Naive thymus-derived CD8-positive, alpha-beta T cell (primary cell): ENCODE measurements around the gene BMP8A. TPM values are rescaled to one million over a fixed set of nuclear protein-coding genes. Genes with fewer than 3 reads are reported as not detected.
A peak's percentile ranks its signal among the peaks of the same experiment; 100 is the strongest.
"Not testable (repeated sequence)": the region's sequence is repeated elsewhere in the genome, so short reads cannot be mapped to it uniquely, and the experiment has no call there.

Experiments used
- ATAC-seq, 2 donors: fragments of 150-1000 bp; cut with Tn5 transposase in 1 of 2; sonication (Bioruptor Pico), chemical (Tn5 transposase) in 1 of 2; 1 replicate in 1 of 2; 2 replicates in 1 of 2; pipeline ENCODE4 v1.10.0; 2021; ENCODE audit warnings: mild to moderate bottlenecking in 2 of 2, moderate library complexity in 2 of 2
- POLR2A ChIA-PET: fragments of 350-600 bp; sonication (Branson Sonifier 250); formaldehyde crosslinking; loops from one replicate; lab custom pipeline; 2021; ENCODE audit warnings: antibody characterized with exemption; lab: Charles Lee
- DNase-seq, 10 donors: peaks; one replicate each; pipeline versions ENCODE4 v3.0.0 to v3.0.0-alpha.2; 2020 to 2022
- H3K27ac Mint-ChIP-seq, 10 donors: one replicate each; pipeline ENCODE4 v1.8.0; 2020 to 2022; ENCODE audit warnings: mild to moderate bottlenecking in 10 of 10, mixed read lengths in 10 of 10, moderate library complexity in 4 of 10, inconsistent platforms in 1 of 10
- H3K27me3 Mint-ChIP-seq, 5 donors: one replicate each; pipeline ENCODE4 v1.8.0; 2021 to 2022; ENCODE audit warnings: mixed read lengths in 5 of 5
- H3K36me3 Mint-ChIP-seq, 3 donors: one replicate each; pipeline ENCODE4 v1.8.0; 2020 to 2022; ENCODE audit warnings: mixed read lengths in 3 of 3, mild to moderate bottlenecking in 2 of 3, inconsistent platforms in 1 of 3
- H3K4me1 Mint-ChIP-seq, 4 donors: one replicate each; pipeline ENCODE4 v1.8.0; 2021 to 2022; ENCODE audit warnings: mixed read lengths in 4 of 4
- H3K4me3 Mint-ChIP-seq, 10 donors: one replicate each; pipeline ENCODE4 v1.8.0; 2020 to 2022; ENCODE audit warnings: mild to moderate bottlenecking in 10 of 10, mixed read lengths in 10 of 10, moderate library complexity in 6 of 10, inconsistent platforms in 1 of 10
- H3K9me3 Mint-ChIP-seq, 9 donors: one replicate each; pipeline ENCODE4 v1.8.0; 2020 to 2022; ENCODE audit warnings: mixed read lengths in 9 of 9, mild to moderate bottlenecking in 3 of 9, inconsistent platforms in 1 of 9, moderate library complexity in 1 of 9
- polyA plus RNA-seq, 3 donors: library from polyadenylated mRNA; unstranded; fragments of 300-500 nt; fragmentation: Illumina TruSeq; gene quantifications; one replicate each; pipeline ENCODE4 v1.2.3, GENCODE V29; 2021
- total RNA-seq, 8 experiments: library from RNA in 2 of 8; stranded (reverse) in 2 of 8; gene quantifications; one replicate each; pipeline ENCODE4 v1.2.3 and lab custom pipeline; 2021 to 2026

BMP8A gene
- total and polyA plus RNA-seq, 5 experiments from 2014 or later, result not detected

DNA sequence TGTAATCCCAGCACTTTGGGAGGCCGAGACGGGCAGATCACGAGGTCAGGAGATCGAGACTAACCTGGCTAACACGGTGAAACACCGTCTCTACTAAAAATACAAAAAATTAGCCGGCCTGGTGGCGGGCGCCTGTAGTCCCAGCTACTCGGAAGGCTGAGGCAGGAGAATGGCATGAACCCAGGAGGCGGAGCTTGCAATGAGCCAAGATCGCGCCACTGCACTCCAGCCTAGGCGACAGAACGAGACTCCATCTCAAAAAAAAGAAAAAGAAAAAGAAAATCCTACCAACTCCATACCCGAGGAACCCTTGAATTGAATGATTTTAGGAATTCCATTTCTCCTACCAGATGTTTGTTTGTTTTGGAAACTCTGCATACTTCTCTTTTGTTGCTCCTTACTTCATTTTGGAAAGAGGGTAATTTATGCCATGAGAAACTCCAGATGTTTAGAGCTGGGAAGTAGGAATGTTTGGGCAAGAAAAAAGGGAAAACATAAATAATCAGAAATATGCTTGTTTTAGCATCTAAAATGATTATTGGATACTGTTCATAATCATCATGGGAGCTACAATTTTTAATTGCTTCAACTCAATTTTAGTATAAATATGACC lies 24.2 kb upstream of the BMP8A start:
- Mint-ChIP-seq H3K27ac (peak overlapping the region in 2 of 10 donors; percentile 41 to 66), H3K36me3 (peaks cover under 1 to 95% (median 16%) of the 10 kb centered on the region in 3 donors)
- DNase-seq, H3K9me3 Mint-ChIP-seq, H3K4me1 Mint-ChIP-seq, H3K4me3 Mint-ChIP-seq, H3K27me3 Mint-ChIP-seq, ATAC-seq: not testable (repeated sequence)
- POLR2A ChIA-PET, result interaction anchor here (0.7 kb wide), 1 partner anchor 22 kb away, joined by 4 read pairs; no protein-coding TSS in a partner anchor

DNA sequence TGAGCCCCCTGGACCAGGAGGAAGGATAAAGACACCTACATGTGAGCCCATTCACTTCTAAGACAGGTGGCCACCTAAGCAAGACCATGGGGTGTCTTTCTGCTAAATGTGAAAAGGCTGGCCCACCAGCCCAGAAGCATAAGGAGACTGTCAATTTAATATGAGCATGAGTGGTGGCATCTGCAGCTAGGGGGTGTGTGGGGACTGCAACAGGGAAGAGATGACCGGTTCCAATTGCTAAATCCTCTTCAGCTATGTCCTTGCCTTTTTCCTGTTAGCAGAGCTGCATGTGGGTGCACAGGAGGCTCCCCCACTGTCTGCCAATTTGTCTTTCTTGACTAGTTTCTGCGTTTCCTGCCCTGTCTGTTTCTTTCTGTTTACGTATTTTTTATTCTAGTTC lies 22.3 kb upstream of the BMP8A start:
- Mint-ChIP-seq H3K27me3 (no peaks in the 10 kb centered on the region), H3K27ac (peak overlapping the region in 4 of 10 donors; percentile 8 to 66 (median 40)), H3K36me3 (peaks cover 0 to 93% (median 14%) of the 10 kb centered on the region in 3 donors), H3K4me1 (peaks cover 0 to 5% (median 3%) of the 10 kb centered on the region in 4 donors), H3K4me3 (no peak overlapping the region), H3K9me3 (no peaks in the 10 kb centered on the region)
- POLR2A ChIA-PET, result no interaction called here
- DNase-seq (no peak), ATAC-seq (no peak)

- no peaks in the 10 kb centered on the region for H3K9me3 Mint-ChIP-seq
- H3K27me3 Mint-ChIP-seq, result no peaks in the 10 kb centered on the region
- ATAC-seq, result no peak
- H3K4me1 Mint-ChIP-seq, result peaks cover 0 to 5% (median 3%) of the 10 kb centered on the region in 4 donors
- peak overlapping the region in 2 of 10 donors; percentile 37 to 61 for H3K27ac Mint-ChIP-seq
- no peak for DNase-seq
- no peak overlapping the region for H3K4me3 Mint-ChIP-seq
- POLR2A ChIA-PET, result interaction anchor here (0.7 kb wide), 1 partner anchor 206 kb away, joined by 3 read pairs; no protein-coding TSS in a partner anchor
- H3K36me3 Mint-ChIP-seq, result peaks cover 0 to 91% (median 14%) of the 10 kb centered on the region in 3 donors
Observed at GRCh38 chr1:39470040-39470439, 21.4 kb upstream of the BMP8A start.

- no peak overlapping the region for H3K4me3 Mint-ChIP-seq
- DNase-seq (no peak), ATAC-seq (no peak)
- no peaks in the 10 kb centered on the region for H3K9me3 Mint-ChIP-seq
- peaks cover 0 to 3% (median 0%) of the 10 kb centered on the region in 4 donors for H3K4me1 Mint-ChIP-seq
- H3K27me3 Mint-ChIP-seq, result no peaks in the 10 kb centered on the region
- H3K27ac Mint-ChIP-seq, result no peak overlapping the region
- H3K36me3 Mint-ChIP-seq, result peaks cover 0 to 87% (median 18%) of the 10 kb centered on the region in 3 donors
- POLR2A ChIA-PET, result no interaction called here
Observed at GRCh38 chr1:39472826-39473225, 18.6 kb upstream of the BMP8A start.

DNA sequence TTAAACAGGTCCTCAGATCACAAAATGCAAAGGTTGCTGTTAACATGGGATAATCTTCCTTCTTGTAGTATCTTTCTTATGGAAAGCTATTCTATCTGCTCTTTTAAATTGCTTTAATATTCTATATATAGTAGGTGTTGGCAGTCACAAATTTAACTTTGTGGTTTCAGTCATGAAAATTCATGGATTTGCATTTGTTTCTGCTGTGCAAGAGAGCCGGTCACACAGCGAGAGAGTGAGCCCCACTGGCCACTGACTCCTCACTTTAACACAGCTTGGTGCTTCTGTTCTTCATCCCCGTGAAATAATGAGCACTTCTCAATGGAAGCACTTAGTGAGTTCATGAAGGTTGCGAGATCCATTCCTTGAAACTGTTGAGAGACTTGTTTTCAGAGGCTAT lies 18.1 kb upstream of the BMP8A start:
- H3K9me3 Mint-ChIP-seq, result no peaks in the 10 kb centered on the region
- H3K4me3 Mint-ChIP-seq, result no peak overlapping the region
- H3K27me3 Mint-ChIP-seq, result no peaks in the 10 kb centered on the region
- POLR2A ChIA-PET, result no interaction called here
- DNase-seq, result no peak
- H3K27ac Mint-ChIP-seq, result peak overlapping the region in 1 of 10 donors; percentile 19
- no peak for ATAC-seq
- H3K36me3 Mint-ChIP-seq, result peaks cover 0 to 87% (median 18%) of the 10 kb centered on the region in 3 donors
- H3K4me1 Mint-ChIP-seq, result peaks cover 0 to 3% (median 0%) of the 10 kb centered on the region in 4 donors

GRCh38 chr1:39474810-39475209 lies 16.6 kb upstream of the BMP8A start:
- DNase-seq (no peak), ATAC-seq (no peak)
- H3K4me3 Mint-ChIP-seq, result no peak overlapping the region
- no peaks in the 10 kb centered on the region for H3K27me3 Mint-ChIP-seq
- POLR2A ChIA-PET, result interaction anchor here (1.3 kb wide), 1 partner anchor 22 kb away, joined by 6 read pairs; no protein-coding TSS in a partner anchor
- H3K27ac Mint-ChIP-seq, result peak overlapping the region in 1 of 10 donors; percentile 23
- H3K4me1 Mint-ChIP-seq, result no peaks in the 10 kb centered on the region
- no peaks in the 10 kb centered on the region for H3K9me3 Mint-ChIP-seq
- H3K36me3 Mint-ChIP-seq, result peaks cover 0 to 85% (median 17%) of the 10 kb centered on the region in 3 donors

- ATAC-seq, DNase-seq, H3K9me3 Mint-ChIP-seq, H3K27me3 Mint-ChIP-seq, H3K4me3 Mint-ChIP-seq, H3K4me1 Mint-ChIP-seq: not testable (repeated sequence)
- Mint-ChIP-seq H3K36me3 (peaks cover 0 to 86% (median 19%) of the 10 kb centered on the region in 3 donors), H3K27ac (peak overlapping the region in 3 of 10 donors; percentile 23 to 73 (median 58))
- POLR2A ChIA-PET, result interaction anchor here (1.3 kb wide), 1 partner anchor 22 kb away, joined by 6 read pairs; no protein-coding TSS in a partner anchor
Observed at GRCh38 chr1:39475551-39475950, 15.9 kb upstream of the BMP8A start.

DNA sequence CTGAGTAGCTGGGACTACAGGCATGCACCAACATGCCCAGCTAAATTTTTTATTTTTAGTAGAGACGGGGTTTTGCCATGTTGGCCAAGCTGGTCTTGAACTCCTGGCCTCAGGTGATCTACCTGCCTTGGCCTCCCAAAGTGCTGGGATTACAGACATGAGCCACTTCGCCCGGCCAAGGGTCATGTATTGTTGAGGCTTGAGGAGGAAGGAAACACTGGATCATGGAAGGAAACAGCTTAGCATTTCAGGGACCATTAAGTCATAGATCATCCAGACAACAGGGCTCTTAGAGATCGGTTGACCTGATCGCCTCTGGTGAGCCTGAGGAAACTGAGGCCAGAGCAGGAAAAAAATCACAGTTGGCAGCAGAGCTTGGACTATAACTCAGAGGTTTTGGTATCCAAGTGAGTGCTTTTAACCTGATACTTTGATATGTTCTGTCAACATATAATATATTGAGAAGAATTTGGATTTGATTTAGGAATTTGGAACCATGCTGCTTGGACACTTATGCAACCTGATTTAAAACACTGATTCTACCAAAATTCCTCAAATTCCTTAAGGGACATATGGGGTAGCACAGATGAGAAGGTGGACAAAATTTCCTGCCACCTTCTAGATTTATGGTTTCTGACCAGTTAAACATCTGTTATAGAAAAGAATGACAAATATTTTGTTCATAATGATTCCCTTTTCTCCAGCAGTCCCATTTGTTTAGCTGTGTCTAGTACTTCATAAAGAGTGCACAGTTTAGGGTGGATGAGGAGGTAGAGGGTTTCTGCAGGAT lies 13.1 kb upstream of the BMP8A start:
- ATAC-seq (no peak), DNase-seq (no peak)
- POLR2A ChIA-PET, result no interaction called here
- Mint-ChIP-seq H3K27ac (peak overlapping the region in 1 of 10 donors; percentile 69), H3K27me3 (no peaks in the 10 kb centered on the region), H3K9me3 (no peaks in the 10 kb centered on the region), H3K4me3 (no peak overlapping the region), H3K4me1 (peaks cover 0 to 2% (median 0%) of the 10 kb centered on the region in 4 donors), H3K36me3 (peaks cover 4 to 85% (median 17%) of the 10 kb centered on the region in 3 donors)

DNA sequence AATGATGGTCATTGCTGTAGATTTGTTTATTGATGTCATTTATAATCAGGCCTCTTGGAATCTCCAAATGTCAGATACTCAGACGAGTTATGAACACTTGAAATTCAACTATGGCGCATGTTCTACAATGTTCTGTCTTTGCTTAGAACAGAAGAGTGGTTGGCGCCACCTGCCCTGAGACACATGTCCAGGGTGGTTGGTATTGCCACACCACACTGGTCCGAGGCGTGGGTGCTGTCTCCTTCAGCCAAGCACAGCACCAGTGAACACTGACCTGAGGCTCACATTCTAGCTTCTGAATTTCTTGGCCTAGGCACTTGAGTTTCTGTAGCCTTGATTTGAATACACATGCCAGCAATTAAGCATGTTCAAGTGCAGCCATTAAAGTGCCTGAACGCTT lies 10.1 kb upstream of the BMP8A start:
- POLR2A ChIA-PET, result no interaction called here
- peak overlapping the region in 1 of 10 donors; percentile 8 for H3K27ac Mint-ChIP-seq
- DNase-seq (no peak), ATAC-seq (no peak)
- peaks cover 0 to 2% (median 0%) of the 10 kb centered on the region in 4 donors for H3K4me1 Mint-ChIP-seq
- H3K9me3 Mint-ChIP-seq, result no peaks in the 10 kb centered on the region
- H3K27me3 Mint-ChIP-seq, result no peaks in the 10 kb centered on the region
- peaks cover 4 to 85% (median 20%) of the 10 kb centered on the region in 3 donors for H3K36me3 Mint-ChIP-seq
- no peak overlapping the region for H3K4me3 Mint-ChIP-seq

GRCh38 chr1:39483276-39483675 lies 8.2 kb upstream of the BMP8A start:
- peaks cover 4 to 83% (median 17%) of the 10 kb centered on the region in 3 donors for H3K36me3 Mint-ChIP-seq
- peak overlapping the region in 7 of 10 donors; percentile 4 to 84 (median 53) for H3K27ac Mint-ChIP-seq
- ATAC-seq, result no peak

GRCh38 chr1:39484564-39484963 lies 6.9 kb upstream of the BMP8A start:
- POLR2A ChIA-PET, result no interaction called here
- Mint-ChIP-seq H3K36me3 (peaks cover 4 to 72% (median 13%) of the 10 kb centered on the region in 3 donors), H3K27me3 (no peaks in the 10 kb centered on the region), H3K4me3 (no peak overlapping the region), H3K27ac (no peak overlapping the region), H3K9me3 (no peaks in the 10 kb centered on the region), H3K4me1 (peaks cover 0 to 2% (median 0%) of the 10 kb centered on the region in 4 donors)
- no peak for DNase-seq
- no peak for ATAC-seq

More at GRCh38 chr1:39483276-39483675, 8.2 kb upstream of the BMP8A start:
- H3K27me3 Mint-ChIP-seq, result no peaks in the 10 kb centered on the region
- H3K9me3 Mint-ChIP-seq, result no peaks in the 10 kb centered on the region
- H3K4me3 Mint-ChIP-seq, result no peak overlapping the region
- peaks cover 0 to 2% (median 0%) of the 10 kb centered on the region in 4 donors for H3K4me1 Mint-ChIP-seq
- POLR2A ChIA-PET, result no interaction called here
- no peak for DNase-seq

- Mint-ChIP-seq H3K4me3 (no peak overlapping the region), H3K4me1 (peaks cover 0 to 2% (median under 1%) of the 10 kb centered on the region in 4 donors), H3K36me3 (peaks cover 4 to 65% (median 12%) of the 10 kb centered on the region in 3 donors), H3K9me3 (no peaks in the 10 kb centered on the region), H3K27me3 (no peaks in the 10 kb centered on the region), H3K27ac (peak overlapping the region in 4 of 10 donors; percentile 11 to 60 (median 20))
- no peak for DNase-seq
- no peak for ATAC-seq
- POLR2A ChIA-PET, result no interaction called here
Observed at GRCh38 chr1:39485046-39485803, 6.2 kb upstream of the BMP8A start.
